Thyroid gland (tissue), 4 donors: ENCODE data around the gene KDR. TPM values are rescaled to one million over a fixed set of nuclear protein-coding genes. Genes with fewer than 3 reads are reported as not detected.

Experiments
- DNase-seq, 2 donors: peaks; one replicate each; pipeline ENCODE4 v3.0.0-alpha.2; 2019
- H3K27ac ChIP-seq, 3 donors: fragments of 200-600 bp; sonication (generic); 1 replicate in 2 of 3; 2 replicates in 1 of 3; pipeline ENCODE4 v1.5.1; 2016 to 2019; ENCODE audit warnings: mild to moderate bottlenecking in 1 of 3, moderate library complexity in 1 of 3
- H3K27me3 ChIP-seq: fragments of 200-600 bp; sonication (generic); one replicate; pipeline ENCODE4 v1.5.1; 2019
- H3K36me3 ChIP-seq, 2 donors: fragments of 200-600 bp; sonication (generic); one replicate each; pipeline ENCODE4 v1.5.1; 2016 to 2019
- H3K4me1 ChIP-seq, 2 donors: fragments of 200-600 bp; sonication (generic); one replicate each; pipeline ENCODE4 v1.5.1; 2017 to 2019
- H3K4me3 ChIP-seq, 3 donors: fragments of 200-600 bp; sonication (generic); replicated peaks in 1 of 3; 1 replicate in 2 of 3; 2 replicates in 1 of 3; pipeline ENCODE4 v1.5.1; 2016; ENCODE audit warnings: mild to moderate bottlenecking in 1 of 3
- H3K9me3 ChIP-seq: fragments of 200-600 bp; sonication (generic); one replicate; pipeline ENCODE4 v1.5.1; 2017
- CTCF ChIP-seq, 6 experiments: fragments of 200-600 bp in 3 of 6; fragments of 450-650 bp in 3 of 6; sonication (generic) in 3 of 6; IDR thresholded peaks; one replicate each; pipeline ENCODE4 v1.5.1; 2016 to 2019; ENCODE audit warnings: antibody characterized with exemption in 6 of 6, mild to moderate bottlenecking in 2 of 6, inconsistent platforms in 1 of 6, moderate library complexity in 1 of 6
- POLR2A ChIP-seq, 2 donors: fragments of 450-650 bp; IDR thresholded peaks; one replicate each; pipeline ENCODE4 v1.6.1; 2017; ENCODE audit warnings: antibody characterized with exemption in 2 of 2, mild to moderate bottlenecking in 2 of 2, moderate library complexity in 1 of 2
- WGBS, 2 donors: methylation state at CpG; one replicate each; pipeline ENCODE4 v1.1.5; 2017; 5-methylcytosine and 5-hydroxymethylcytosine counted together
- intact Hi-C: fragments of 100-400 bp; cut with DNase I; formaldehyde crosslinking; loops from one replicate; pipeline ENCODE4 v1.15.1; 2023
- total RNA-seq, 4 donors: library from RNA; depleted of rRNA; stranded (reverse); fragments of >200 nt; gene quantifications; one replicate each; pipeline ENCODE4 v1.2.3, GENCODE V29; 2016

The KDR gene
- total RNA-seq, 4 donors from 2014 or later: 62.5 to 153 (median 96.8) TPM

- WGBS, 2 donors: 79 to 80% methylated on average over 2 of the region's 2 CpGs
- TF ChIP-seq POLR2A (IDR thresholded peaks at IDR 0.05) (no peak), CTCF (IDR thresholded peaks at IDR 0.05) (no peak)
- no peaks in the 10 kb centered on the region for H3K4me1 ChIP-seq
- intact Hi-C loops: no loop called here
- H3K27me3 ChIP-seq: no peaks in the 10 kb centered on the region
- no peak overlapping the region for H3K27ac ChIP-seq
- no peak for DNase-seq
- no peak overlapping the region for H3K4me3 ChIP-seq
- no peaks in the 10 kb centered on the region for H3K9me3 ChIP-seq
- no peaks in the 10 kb centered on the region for H3K36me3 ChIP-seq
Observed at GRCh38 chr4:55051532-55051931, 73.9 kb downstream of the KDR start.

- DNase-seq: no peak
- 77% methylated on average over 1 of the region's 1 CpG for WGBS, 2 donors
- no peak for TF ChIP-seq CTCF (IDR thresholded peaks at IDR 0.05)
- TF ChIP-seq POLR2A (IDR thresholded peaks at IDR 0.05): no peak
- Histone ChIP-seq H3K27me3 (no peaks in the 10 kb centered on the region), H3K4me1 (no peaks in the 10 kb centered on the region), H3K27ac (peak overlapping the region in 2 of 3 donors; percentile 7 to 15), H3K9me3 (no peaks in the 10 kb centered on the region), H3K4me3 (no peak overlapping the region), H3K36me3 (no peaks in the 10 kb centered on the region)
- intact Hi-C loops: no loop called here
Observed at GRCh38 chr4:55050418-55050950, 74.9 kb downstream of the KDR start.

- Histone ChIP-seq H3K4me1 (peaks cover 37 to 44% of the 10 kb centered on the region in 2 donors), H3K27me3 (no peaks in the 10 kb centered on the region), H3K27ac (peak overlapping the region; percentile 51 to 92 (median 78)), H3K9me3 (no peaks in the 10 kb centered on the region), H3K4me3 (no peak overlapping the region), H3K36me3 (no peaks in the 10 kb centered on the region)
- peak; percentile 65 to 71 for DNase-seq
- WGBS, 2 donors: 10 to 22% methylated on average over 2 of the region's 2 CpGs
- peak in 1 of 2 donors; percentile 23 for TF ChIP-seq POLR2A (IDR thresholded peaks at IDR 0.05)
- no peak for TF ChIP-seq CTCF (IDR thresholded peaks at IDR 0.05)
- intact Hi-C loops: no loop called here
Observed at GRCh38 chr4:55038176-55038890, 87.1 kb downstream of the KDR start.

GRCh38 chr4:55037728-55038127 is 87.7 kb downstream of the KDR start:
- Histone ChIP-seq H3K36me3 (no peaks in the 10 kb centered on the region), H3K9me3 (no peaks in the 10 kb centered on the region), H3K4me3 (no peak overlapping the region), H3K27me3 (no peaks in the 10 kb centered on the region), H3K27ac (peak overlapping the region; percentile 51 to 92 (median 78)), H3K4me1 (peaks cover 40 to 50% of the 10 kb centered on the region in 2 donors)
- no peak for DNase-seq
- WGBS, 2 donors: 52 to 67% methylated on average over 1 of the region's 1 CpG
- intact Hi-C loops: no loop called here
- TF ChIP-seq POLR2A (IDR thresholded peaks at IDR 0.05) (no peak), CTCF (IDR thresholded peaks at IDR 0.05) (no peak)

GRCh38 chr4:55036405-55036804 is 89.0 kb downstream of the KDR start:
- TF ChIP-seq CTCF (IDR thresholded peaks at IDR 0.05) (no peak), POLR2A (IDR thresholded peaks at IDR 0.05) (no peak)
- intact Hi-C loops: no loop called here
- peak in 1 of 2 donors; percentile 15 for DNase-seq
- Histone ChIP-seq H3K4me3 (no peak overlapping the region), H3K27me3 (no peaks in the 10 kb centered on the region), H3K36me3 (no peaks in the 10 kb centered on the region), H3K27ac (peak overlapping the region in 1 of 3 donors; percentile 14), H3K4me1 (peaks cover 44 to 55% of the 10 kb centered on the region in 2 donors), H3K9me3 (no peaks in the 10 kb centered on the region)
- WGBS, 2 donors: 73 to 94% methylated on average over 3 of the region's 3 CpGs
